ENCODE measurements around the gene CTNNA3. TPM values are rescaled to one million over a fixed set of nuclear protein-coding genes. Genes with fewer than 3 reads are reported as not detected.
"Not testable (repeated sequence)": the region's sequence is repeated elsewhere in the genome, so short reads cannot be mapped to it uniquely, and the experiment has no call there.

CTNNA3 gene
- total and polyA plus RNA-seq, 2 donors (not counting 3 experiments of a cell fraction or from before 2014, with no cell fraction given): not detected

DNA sequence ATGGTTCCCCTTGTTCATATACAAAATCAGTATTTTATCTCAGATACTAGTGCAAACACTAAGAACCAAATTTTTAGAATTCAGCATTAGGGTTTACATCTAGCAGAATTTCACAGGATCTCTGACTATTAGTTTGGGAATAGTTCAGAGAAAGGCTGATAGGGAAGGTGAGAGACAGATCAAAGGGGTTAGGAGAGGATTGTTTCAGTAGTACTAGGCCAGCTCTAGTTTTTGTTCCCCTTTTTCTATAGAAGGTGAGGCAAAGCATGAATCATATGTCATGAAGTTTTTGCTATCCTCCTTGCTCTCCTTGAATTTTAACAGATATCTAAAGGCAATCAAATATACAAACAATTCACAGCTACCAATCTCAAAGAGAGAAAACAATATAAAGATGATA is 26.1 kb upstream of the CTNNA3 start:
- Histone ChIP-seq H3K79me2 (ENCODE audit: control insufficient read depth, insufficient read depth, low read length) (no peaks in the 10 kb centered on the region), H3K9me1 (replicated peaks; ENCODE audit: control insufficient read depth, extremely low read depth, insufficient read depth, low read length) (no peaks in the 10 kb centered on the region), H2AFZ (ENCODE audit: low read depth, low read length) (no peak overlapping the region), H3K9ac (replicated peaks; ENCODE audit: extremely low read depth, insufficient read depth, low read length) (no peak overlapping the region), H3K4me3 (replicated peaks in 1 of 3; ENCODE audit: insufficient read depth in 1 of 3, low read depth in 1 of 3, low read length in 3 of 3) (no peak overlapping the region), H4K20me1 (replicated peaks; ENCODE audit: control insufficient read depth, extremely low read depth, insufficient read depth, low read length) (no peaks in the 10 kb centered on the region), H3K4me1 (ENCODE audit: control insufficient read depth, extremely low read depth, insufficient read depth, low read length) (no peaks in the 10 kb centered on the region), H3K4me2 (ENCODE audit: insufficient read depth, low read length) (no peak overlapping the region), H3K27ac (ENCODE audit: insufficient read depth, low read depth, low read length) (no peak overlapping the region), H3K27me3 (ENCODE audit: control insufficient read depth in 2 of 2, insufficient read depth in 2 of 2, low read length in 2 of 2) (peaks cover 0 to 2% of the 10 kb centered on the region in 2 experiments), H3K9me3 (replicated peaks; ENCODE audit: control insufficient read depth, insufficient read depth, low read length) (no peaks in the 10 kb centered on the region), H3K36me3 (ENCODE audit: control insufficient read depth in 2 of 2, extremely low read depth in 1 of 2, insufficient read depth in 2 of 2, low read length in 2 of 2) (no peaks in the 10 kb centered on the region)
- CTCF ChIA-PET: interaction anchor here (1.2 to 1.5 kb wide), 2 partner anchors 15 to 58 kb away, joined by 3 read pairs; no protein-coding TSS in a partner anchor
- POLR2A ChIA-PET: no interaction called here
- BruUV-seq (replicated peaks): no TSS peak
- intact Hi-C loops (cut with micrococcal nuclease): no loop called here
- no peak for DNase-seq (ENCODE audit: low read depth, low spot score)
- dilution Hi-C loops (cut with MboI; ENCODE audit: extremely low pct_ligation_motif_present, low sequenced_read_pairs): no loop called here
- FAIRE-seq: no peak
- TF ChIP-seq JUN (IDR thresholded peaks at IDR 0.05; ENCODE audit: borderline replicate concordance, insufficient read depth, insufficient read length, low read depth) (no peak), MAX (IDR thresholded peaks at IDR 0.05; ENCODE audit: insufficient read depth, insufficient read length) (no peak), MYC (IDR thresholded peaks at IDR 0.05; ENCODE audit: low read depth, low read length) (no peak), FOS (IDR thresholded peaks at IDR 0.05; ENCODE audit: borderline replicate concordance, insufficient read depth, low read length) (no peak), GATA2 (IDR thresholded peaks at IDR 0.05; ENCODE audit: insufficient read depth, insufficient read length, low read depth, low read length) (no peak), EZH2 (IDR thresholded peaks at IDR 0.05; ENCODE audit: borderline replicate concordance, low read depth, low read length, severe bottlenecking) (no peak), POLR2A (IDR thresholded peaks at IDR 0.05; ENCODE audit: low read depth, low read length) (no peak), POLR2AphosphoS5 (IDR thresholded peaks at IDR 0.05; ENCODE audit: insufficient read depth, low read depth, low read length) (no peak), CTCF (IDR thresholded peaks at IDR 0.05; ENCODE audit: extremely low read depth in 1 of 2, insufficient read depth in 1 of 2, low read depth in 1 of 2, low read length in 2 of 2) (no peak)

GRCh38 chr10:67716455-67716854 is 20.5 kb upstream of the CTNNA3 start:
- POLR2A ChIA-PET; BruUV-seq (replicated peaks); H3K27me3 ChIP-seq (ENCODE audit: control insufficient read depth in 2 of 2, insufficient read depth in 2 of 2, low read length in 2 of 2); H3K4me1 ChIP-seq (ENCODE audit: control insufficient read depth, extremely low read depth, insufficient read depth, low read length); H3K9me3 ChIP-seq (replicated peaks; ENCODE audit: control insufficient read depth, insufficient read depth, low read length); dilution Hi-C loops (cut with MboI; ENCODE audit: extremely low pct_ligation_motif_present, low sequenced_read_pairs); H3K9me1 ChIP-seq (replicated peaks; ENCODE audit: control insufficient read depth, extremely low read depth, insufficient read depth, low read length); H3K4me3 ChIP-seq (replicated peaks in 1 of 3; ENCODE audit: insufficient read depth in 1 of 3, low read depth in 1 of 3, low read length in 3 of 3); intact Hi-C loops (cut with micrococcal nuclease); H3K4me2 ChIP-seq (ENCODE audit: insufficient read depth, low read length); H3K27ac ChIP-seq (ENCODE audit: insufficient read depth, low read depth, low read length); DNase-seq (ENCODE audit: low read depth, low spot score); FAIRE-seq; H3K36me3 ChIP-seq (ENCODE audit: control insufficient read depth in 2 of 2, extremely low read depth in 1 of 2, insufficient read depth in 2 of 2, low read length in 2 of 2); H4K20me1 ChIP-seq (replicated peaks; ENCODE audit: control insufficient read depth, extremely low read depth, insufficient read depth, low read length); H3K9ac ChIP-seq (replicated peaks; ENCODE audit: extremely low read depth, insufficient read depth, low read length); H3K79me2 ChIP-seq (ENCODE audit: control insufficient read depth, insufficient read depth, low read length); H2AFZ ChIP-seq (ENCODE audit: low read depth, low read length): not testable (repeated sequence)
- CTCF ChIA-PET: interaction anchor here (1.9 kb wide), 1 partner anchor 19 kb away, joined by 5 read pairs; no protein-coding TSS in a partner anchor
